ENCODE results near the gene TMEM213.

Gene TMEM213, protein sequence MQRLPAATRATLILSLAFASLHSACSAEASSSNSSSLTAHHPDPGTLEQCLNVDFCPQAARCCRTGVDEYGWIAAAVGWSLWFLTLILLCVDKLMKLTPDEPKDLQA

DNA sequence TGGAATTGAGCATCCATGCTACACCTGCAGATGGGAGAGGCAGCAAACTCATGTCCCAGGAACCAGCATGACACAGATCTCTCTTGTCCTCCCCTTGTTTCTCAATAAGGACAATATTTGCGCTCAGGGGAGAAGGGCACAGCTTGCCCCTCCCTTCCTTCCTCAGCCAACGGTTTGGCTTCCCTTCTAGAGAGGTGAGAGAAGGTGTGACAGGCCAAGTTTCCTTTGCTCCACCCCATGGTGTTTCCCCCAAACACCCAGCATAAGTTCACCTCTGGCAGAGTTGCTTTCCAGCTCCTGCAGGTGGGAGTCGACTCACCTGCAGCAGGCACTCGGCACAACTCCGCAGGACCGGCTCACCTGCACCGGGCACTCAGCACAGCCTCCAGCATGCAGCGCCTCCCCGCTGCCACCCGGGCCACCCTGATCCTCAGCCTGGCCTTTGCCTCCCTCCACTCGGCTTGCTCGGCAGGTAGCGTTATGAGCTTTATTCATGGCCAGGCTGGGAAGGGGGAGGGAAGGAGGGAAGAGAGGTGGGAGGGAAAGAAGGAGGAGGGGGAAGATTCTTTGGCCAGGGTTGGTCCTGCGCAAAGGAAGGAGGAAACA, at the start of gene TMEM213, which contains the start of gene ATP6V0A4:
TSS of gene TMEM213 (plus strand) at position 280 of the 606 bp plus-strand sequence. CDS start at position 391, 111 bp downstream.
TSS of gene ATP6V0A4 (minus strand) at position 482 of the 606 bp plus-strand sequence. CDS start 26,949 bp downstream, outside the sequence.
- no peaks in the 10 kb centered on the region for H3K9me3 ChIP-seq (ENCODE audit: control insufficient read depth, low read length)
- H3K36me3 ChIP-seq (ENCODE audit: control insufficient read depth, insufficient read depth, low read length), result no peaks in the 10 kb centered on the region
- peaks cover 3% of the 10 kb centered on the region for H3K27me3 ChIP-seq (ENCODE audit: control insufficient read depth, insufficient read depth, low read length)
- H3K4me1 ChIP-seq (ENCODE audit: control insufficient read depth, insufficient read depth, low read length), result no peaks in the 10 kb centered on the region
- H3K9ac ChIP-seq (ENCODE audit: low read length), result no peak within 1 kb of the TSS
- H3K4me3 ChIP-seq (ENCODE audit: low read length), result no peak within 1 kb of the TSS

DNA sequence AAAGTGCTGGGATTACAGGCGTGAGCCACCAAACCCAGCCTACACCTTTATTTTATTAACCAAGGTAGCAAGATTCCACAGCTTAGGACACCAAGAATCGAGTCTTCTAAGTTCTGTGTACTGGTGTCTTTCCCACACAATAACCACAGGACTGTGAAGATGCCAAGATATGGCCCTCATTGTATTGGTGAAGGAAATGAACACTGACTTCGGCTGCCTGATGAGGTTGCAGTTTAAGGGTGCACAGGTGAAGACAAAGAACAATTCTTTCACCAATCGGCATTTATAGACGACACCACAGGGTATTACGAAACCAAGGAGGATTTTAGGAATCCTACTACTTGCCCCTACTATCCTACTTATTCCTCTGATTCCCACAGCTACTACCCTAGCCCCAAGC, 49.1 kb upstream of the TMEM213 start:
- Histone ChIP-seq H3K9ac (ENCODE audit: low read length) (no peak overlapping the region), H3K27me3 (ENCODE audit: control insufficient read depth, insufficient read depth, low read length) (peaks cover 5% of the 10 kb centered on the region), H3K4me1 (ENCODE audit: control insufficient read depth, insufficient read depth, low read length) (no peaks in the 10 kb centered on the region), H3K4me3 (ENCODE audit: low read length) (no peak overlapping the region), H3K36me3 (ENCODE audit: control insufficient read depth, insufficient read depth, low read length) (no peaks in the 10 kb centered on the region), H3K9me3 (ENCODE audit: control insufficient read depth, low read length) (no peaks in the 10 kb centered on the region)

DNA sequence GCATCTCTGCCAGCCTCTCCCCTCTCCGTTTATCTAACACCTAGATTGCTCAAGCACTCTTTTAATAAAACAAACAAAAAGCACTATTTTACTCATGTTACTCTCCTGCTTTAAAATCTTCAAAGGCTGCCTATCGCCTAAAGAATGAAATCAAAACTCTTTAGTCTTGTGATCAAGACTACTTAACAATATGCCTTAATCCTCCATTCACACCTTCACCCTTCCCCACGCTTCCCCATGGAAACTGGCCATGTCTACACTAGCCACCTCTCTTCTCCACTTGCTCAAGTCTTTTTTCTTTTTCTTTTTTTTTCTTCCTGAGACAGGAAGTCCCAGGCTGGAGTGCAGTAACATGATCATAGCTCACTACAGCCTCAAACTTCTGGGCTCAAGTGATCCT, 47.8 kb upstream of the TMEM213 start:
- H3K4me1 ChIP-seq (ENCODE audit: control insufficient read depth, insufficient read depth, low read length), result no peaks in the 10 kb centered on the region
- H3K9ac ChIP-seq (ENCODE audit: low read length), result no peak overlapping the region
- no peak overlapping the region for H3K4me3 ChIP-seq (ENCODE audit: low read length)
- peaks cover 5% of the 10 kb centered on the region for H3K27me3 ChIP-seq (ENCODE audit: control insufficient read depth, insufficient read depth, low read length)
- H3K9me3 ChIP-seq (ENCODE audit: control insufficient read depth, low read length), result no peaks in the 10 kb centered on the region
- no peaks in the 10 kb centered on the region for H3K36me3 ChIP-seq (ENCODE audit: control insufficient read depth, insufficient read depth, low read length)

DNA sequence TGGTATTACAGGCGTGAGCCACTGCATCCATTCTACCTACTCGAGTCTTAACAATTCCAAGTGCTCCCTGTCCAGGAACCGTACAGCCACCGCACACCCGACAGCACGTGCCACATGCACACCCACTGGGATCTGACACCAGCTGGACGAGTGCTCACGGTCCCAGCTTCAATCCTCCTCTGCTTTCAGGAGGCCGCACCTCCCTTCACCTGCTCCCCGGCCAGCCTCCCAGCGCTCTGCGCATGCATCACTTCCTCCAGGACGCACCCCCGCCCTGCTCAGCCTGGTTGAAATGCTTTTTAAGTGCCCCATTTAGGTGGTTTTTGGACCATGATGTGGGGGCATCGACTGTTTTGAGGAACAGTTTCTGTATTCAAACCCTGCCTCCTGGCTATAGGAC, 47.3 kb upstream of the TMEM213 start:
- H3K4me1 ChIP-seq (ENCODE audit: control insufficient read depth, insufficient read depth, low read length), result no peaks in the 10 kb centered on the region
- H3K27me3 ChIP-seq (ENCODE audit: control insufficient read depth, insufficient read depth, low read length), result peaks cover 5% of the 10 kb centered on the region
- no peaks in the 10 kb centered on the region for H3K9me3 ChIP-seq (ENCODE audit: control insufficient read depth, low read length)
- no peak overlapping the region for H3K9ac ChIP-seq (ENCODE audit: low read length)
- H3K36me3 ChIP-seq (ENCODE audit: control insufficient read depth, insufficient read depth, low read length), result no peaks in the 10 kb centered on the region
- H3K4me3 ChIP-seq (ENCODE audit: low read length), result no peak overlapping the region

DNA sequence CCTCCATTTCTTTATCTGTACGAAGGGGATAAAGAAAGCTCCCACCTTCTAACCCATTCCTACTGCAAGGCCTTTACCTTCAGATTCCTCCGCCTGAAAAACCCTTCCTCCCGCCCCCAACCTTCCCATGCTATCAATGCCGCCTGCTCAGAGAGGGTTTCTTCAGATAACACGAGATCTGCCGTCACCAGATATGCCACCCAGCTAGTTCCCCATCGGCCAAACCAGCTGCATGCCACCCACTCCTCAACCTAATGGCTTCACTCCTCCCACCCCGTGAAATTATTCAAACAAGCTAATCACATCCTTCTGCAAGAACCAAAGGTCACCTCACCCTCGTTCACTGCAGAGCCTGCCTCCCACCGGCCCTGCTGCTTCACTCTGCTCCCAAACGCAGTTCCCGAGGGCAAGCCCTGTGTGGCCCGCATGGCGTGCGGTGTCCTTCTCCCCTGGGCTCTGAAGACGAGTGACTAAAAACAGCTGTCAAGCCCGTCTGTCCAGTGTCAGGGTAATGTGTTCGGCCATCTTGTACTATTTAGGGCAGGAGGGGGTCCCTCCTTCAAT, 46.8 kb upstream of the TMEM213 start:
- Histone ChIP-seq H3K9ac (ENCODE audit: low read length) (no peak overlapping the region), H3K27me3 (ENCODE audit: control insufficient read depth, insufficient read depth, low read length) (peaks cover 5% of the 10 kb centered on the region), H3K36me3 (ENCODE audit: control insufficient read depth, insufficient read depth, low read length) (no peaks in the 10 kb centered on the region), H3K4me1 (ENCODE audit: control insufficient read depth, insufficient read depth, low read length) (no peaks in the 10 kb centered on the region), H3K4me3 (ENCODE audit: low read length) (no peak overlapping the region), H3K9me3 (ENCODE audit: control insufficient read depth, low read length) (no peaks in the 10 kb centered on the region)

DNA sequence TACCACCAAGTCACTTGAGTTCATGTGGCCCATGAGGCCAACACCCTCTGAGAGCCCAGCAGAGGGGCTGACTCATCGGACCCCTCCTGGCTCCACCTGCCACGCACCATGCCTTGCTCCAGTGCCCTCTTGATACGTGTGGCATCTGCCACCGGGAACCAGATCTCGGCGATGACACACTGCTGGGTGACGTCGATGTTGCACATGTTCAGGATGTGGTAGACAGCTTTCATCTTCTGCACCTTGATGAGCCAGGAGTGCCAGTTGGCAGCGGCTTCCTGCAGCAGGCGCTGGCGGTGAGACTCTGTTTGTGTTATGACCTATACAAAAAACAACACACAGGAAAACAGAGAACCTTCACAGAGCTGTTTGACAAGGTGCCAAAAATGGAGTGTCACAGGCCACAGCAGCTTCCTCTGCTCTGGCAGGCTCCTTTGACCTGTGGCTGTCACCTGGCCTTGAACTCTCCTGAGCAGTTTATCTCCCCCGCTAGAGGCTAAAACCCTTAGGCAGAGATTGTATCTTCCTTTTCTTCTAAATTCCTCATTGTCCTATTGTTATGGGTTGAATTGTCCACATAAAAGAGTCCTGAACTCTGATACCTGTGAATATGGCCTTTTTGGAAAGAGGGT, 45.2 kb upstream of the TMEM213 start:
- Histone ChIP-seq H3K36me3 (ENCODE audit: control insufficient read depth, insufficient read depth, low read length) (no peaks in the 10 kb centered on the region), H3K27me3 (ENCODE audit: control insufficient read depth, insufficient read depth, low read length) (peaks cover 5% of the 10 kb centered on the region), H3K4me3 (ENCODE audit: low read length) (no peak overlapping the region), H3K4me1 (ENCODE audit: control insufficient read depth, insufficient read depth, low read length) (no peaks in the 10 kb centered on the region), H3K9me3 (ENCODE audit: control insufficient read depth, low read length) (no peaks in the 10 kb centered on the region), H3K9ac (ENCODE audit: low read length) (no peak overlapping the region)

DNA sequence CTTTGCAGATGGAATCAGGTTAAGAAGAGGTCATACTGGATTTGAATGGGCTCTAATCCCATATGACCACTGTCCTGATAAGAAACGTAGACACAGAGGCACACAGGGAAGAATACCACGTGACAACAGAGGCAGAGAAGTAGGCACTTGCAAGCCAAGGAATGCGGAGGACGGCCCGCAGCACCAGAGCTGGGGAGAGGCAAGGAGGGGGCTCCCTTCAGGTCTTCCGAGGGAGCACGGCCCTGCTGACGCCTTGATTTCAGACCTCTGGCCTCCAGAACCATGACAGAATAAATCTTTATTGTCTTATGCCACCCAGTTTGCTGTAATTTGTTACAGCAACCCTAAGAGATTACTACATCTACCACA, 44.7 kb upstream of the TMEM213 start:
- H3K4me3 ChIP-seq (ENCODE audit: low read length), result no peak overlapping the region

DNA sequence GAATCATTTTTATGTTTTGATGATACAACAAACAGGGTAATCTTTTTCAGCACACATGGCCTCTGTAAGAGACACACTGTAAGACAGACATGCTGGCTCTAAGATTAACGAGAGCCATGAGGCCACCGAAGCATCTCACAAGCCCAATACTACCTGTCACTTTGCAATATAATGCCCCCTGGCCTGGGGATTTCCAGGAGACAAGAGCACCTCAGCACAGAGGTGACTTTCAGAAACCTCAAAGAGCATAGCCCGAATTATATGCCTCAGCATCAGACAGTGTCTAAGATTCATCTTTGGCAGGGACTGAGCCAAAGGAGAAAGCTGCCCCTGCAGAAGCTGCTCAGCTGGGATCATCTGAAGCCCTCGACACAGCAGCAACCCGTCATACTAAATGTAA, 44.2 kb upstream of the TMEM213 start:
- no peaks in the 10 kb centered on the region for H3K9me3 ChIP-seq (ENCODE audit: control insufficient read depth, low read length)
- no peak overlapping the region for H3K4me3 ChIP-seq (ENCODE audit: low read length)
- no peaks in the 10 kb centered on the region for H3K4me1 ChIP-seq (ENCODE audit: control insufficient read depth, insufficient read depth, low read length)
- H3K27me3 ChIP-seq (ENCODE audit: control insufficient read depth, insufficient read depth, low read length), result peaks cover 5% of the 10 kb centered on the region
- H3K9ac ChIP-seq (ENCODE audit: low read length), result no peak overlapping the region
- H3K36me3 ChIP-seq (ENCODE audit: control insufficient read depth, insufficient read depth, low read length), result no peaks in the 10 kb centered on the region

More for the DNA sequence above, 44.7 kb upstream of the TMEM213 start:
- Histone ChIP-seq H3K9me3 (ENCODE audit: control insufficient read depth, low read length) (no peaks in the 10 kb centered on the region), H3K36me3 (ENCODE audit: control insufficient read depth, insufficient read depth, low read length) (no peaks in the 10 kb centered on the region), H3K27me3 (ENCODE audit: control insufficient read depth, insufficient read depth, low read length) (peaks cover 5% of the 10 kb centered on the region), H3K9ac (ENCODE audit: low read length) (no peak overlapping the region), H3K4me1 (ENCODE audit: control insufficient read depth, insufficient read depth, low read length) (no peaks in the 10 kb centered on the region)

DNA sequence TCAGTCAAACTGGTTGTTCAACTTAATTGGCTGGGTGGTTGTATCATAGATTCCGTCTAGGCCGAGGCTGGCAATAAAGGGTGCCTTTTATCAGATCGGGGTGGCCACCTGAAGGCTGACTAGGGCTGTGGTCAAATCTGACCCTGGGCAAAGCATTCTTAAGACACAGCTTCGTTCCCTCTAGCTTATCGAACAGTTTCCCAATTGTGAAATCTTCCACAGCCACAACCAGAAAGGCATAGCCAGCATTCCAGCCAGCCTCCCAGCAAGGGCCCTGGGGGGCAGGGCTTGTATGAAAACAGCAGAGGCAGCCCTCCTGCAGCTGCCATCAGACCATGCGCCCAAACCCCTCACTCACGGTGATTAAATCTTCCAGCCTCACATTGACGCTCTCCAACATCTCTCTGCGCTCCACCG, 42.5 kb upstream of the TMEM213 start:
- H3K36me3 ChIP-seq (ENCODE audit: control insufficient read depth, insufficient read depth, low read length), result no peaks in the 10 kb centered on the region
- no peak overlapping the region for H3K4me3 ChIP-seq (ENCODE audit: low read length)
- no peaks in the 10 kb centered on the region for H3K9me3 ChIP-seq (ENCODE audit: control insufficient read depth, low read length)
- H3K9ac ChIP-seq (ENCODE audit: low read length), result no peak overlapping the region
- no peaks in the 10 kb centered on the region for H3K4me1 ChIP-seq (ENCODE audit: control insufficient read depth, insufficient read depth, low read length)
- H3K27me3 ChIP-seq (ENCODE audit: control insufficient read depth, insufficient read depth, low read length), result peaks cover 5% of the 10 kb centered on the region

DNA sequence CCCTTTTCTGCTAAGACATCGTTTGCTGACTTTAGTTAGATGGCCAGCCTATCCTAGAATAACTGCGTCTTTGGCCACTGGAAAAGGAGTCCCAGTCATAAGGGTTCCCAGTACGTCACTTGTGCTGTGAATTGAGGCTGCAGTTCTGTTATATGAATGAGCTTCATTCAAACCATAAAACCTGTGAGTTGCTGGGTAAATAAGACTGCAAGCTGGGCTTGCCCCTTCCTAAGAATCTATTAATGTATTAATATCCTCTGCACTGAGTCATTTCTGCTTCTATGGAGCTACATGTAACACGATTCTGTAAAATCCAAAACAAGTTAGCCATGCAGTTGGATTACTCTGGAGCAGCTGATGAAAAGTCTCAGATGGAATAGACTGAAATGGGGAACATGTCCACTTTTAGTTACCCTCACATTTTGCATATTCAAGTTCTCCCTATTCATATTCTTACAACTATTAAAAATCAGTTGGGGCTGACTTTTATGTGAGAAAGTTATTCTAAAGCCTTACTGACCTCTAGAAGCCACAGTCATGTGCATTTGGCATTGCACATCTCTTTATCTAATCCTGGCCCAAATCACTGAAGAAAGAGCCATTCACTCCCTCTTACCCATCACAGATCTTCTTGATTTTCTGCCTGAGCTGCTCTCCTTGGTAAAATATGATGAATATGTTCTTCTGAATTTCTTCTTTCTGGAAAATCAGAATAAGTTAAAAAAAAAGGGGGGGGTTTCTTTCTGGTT, 41.8 kb upstream of the TMEM213 start:
- Histone ChIP-seq H3K27me3 (ENCODE audit: control insufficient read depth, insufficient read depth, low read length) (peaks cover 5% of the 10 kb centered on the region), H3K4me1 (ENCODE audit: control insufficient read depth, insufficient read depth, low read length) (no peaks in the 10 kb centered on the region), H3K36me3 (ENCODE audit: control insufficient read depth, insufficient read depth, low read length) (no peaks in the 10 kb centered on the region), H3K9me3 (ENCODE audit: control insufficient read depth, low read length) (no peaks in the 10 kb centered on the region), H3K9ac (ENCODE audit: low read length) (no peak overlapping the region), H3K4me3 (ENCODE audit: low read length) (no peak overlapping the region)

DNA sequence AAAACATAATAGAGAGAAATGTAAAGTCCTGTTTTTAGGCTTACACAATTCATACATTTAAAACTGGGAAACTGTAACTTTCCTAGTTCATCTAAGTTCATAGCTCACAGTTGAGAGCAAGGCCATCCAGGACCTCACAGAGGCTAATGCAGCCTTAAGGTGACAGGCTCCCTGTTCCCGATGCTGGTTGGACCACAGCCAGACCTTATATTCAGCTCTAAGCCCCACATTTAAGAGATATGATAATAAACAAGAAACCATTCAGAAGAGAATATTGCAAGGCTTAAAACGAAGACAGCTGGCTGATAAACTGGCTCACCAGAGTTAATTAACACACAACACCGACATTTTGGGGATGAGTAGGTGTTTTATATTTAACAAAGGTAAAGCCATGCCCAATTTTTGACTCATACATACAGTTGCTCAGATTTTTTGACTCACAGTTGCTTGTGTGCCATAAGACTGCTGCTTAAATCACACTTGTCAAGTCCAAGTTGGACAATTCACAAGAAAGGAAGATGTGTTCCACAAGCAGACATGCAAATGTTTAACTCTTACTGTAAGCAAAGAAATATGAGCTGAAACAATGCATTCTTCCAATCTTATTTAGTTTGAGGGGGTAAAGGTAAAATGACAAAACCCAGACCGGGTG, 41.1 kb upstream of the TMEM213 start:
- H3K36me3 ChIP-seq (ENCODE audit: control insufficient read depth, insufficient read depth, low read length), result no peaks in the 10 kb centered on the region
- H3K4me3 ChIP-seq (ENCODE audit: low read length), result no peak overlapping the region
- no peaks in the 10 kb centered on the region for H3K4me1 ChIP-seq (ENCODE audit: control insufficient read depth, insufficient read depth, low read length)
- H3K9ac ChIP-seq (ENCODE audit: low read length), result no peak overlapping the region
- no peaks in the 10 kb centered on the region for H3K9me3 ChIP-seq (ENCODE audit: control insufficient read depth, low read length)
- peaks cover 1% of the 10 kb centered on the region for H3K27me3 ChIP-seq (ENCODE audit: control insufficient read depth, insufficient read depth, low read length)

All from mucosa of stomach (tissue), 1 donor.